ENCODE measurements around the gene PARD6G.

Gene PARD6G

GRCh38 chr18:80192653-80193385 is 54.5 kb downstream of the PARD6G start:
- in situ Hi-C loops (cut with HindIII; ENCODE audit: low sequenced_read_pairs) = no loop called here

DNA sequence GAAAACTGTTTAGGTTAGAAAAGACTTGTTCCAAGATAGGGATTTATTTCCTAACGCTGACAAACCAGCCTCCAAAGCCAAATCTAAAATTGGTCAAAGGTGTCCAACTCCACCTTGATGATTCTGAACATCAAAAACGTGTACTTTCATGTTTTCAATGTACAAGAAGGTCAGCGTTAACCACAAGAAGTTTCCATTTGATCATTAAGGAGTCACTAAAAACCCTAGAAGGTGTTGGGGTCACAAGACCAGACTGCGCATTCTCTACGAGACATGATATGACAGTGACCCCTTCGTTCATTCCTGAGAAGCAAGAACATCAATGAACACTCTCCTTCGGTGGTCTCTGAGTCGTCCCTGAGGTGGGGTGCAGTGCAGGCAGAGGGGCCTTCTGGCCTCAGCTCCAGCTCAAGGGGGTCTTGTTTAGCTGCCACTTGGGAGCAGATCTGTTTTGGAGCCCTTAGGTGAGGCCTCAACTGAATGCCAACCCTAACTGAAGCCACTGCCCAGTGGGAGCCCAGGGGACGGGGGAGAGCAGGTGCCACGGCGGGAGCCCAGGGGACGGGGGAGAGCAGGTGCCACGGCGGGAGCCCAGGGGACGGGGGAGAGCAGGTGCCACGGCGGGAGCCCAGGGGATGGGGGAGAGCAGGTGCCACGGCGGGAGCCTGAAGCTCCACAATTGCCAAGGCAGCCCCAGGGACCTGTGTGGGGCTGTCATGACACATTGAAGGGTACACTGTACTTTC is 55.2 kb downstream of the PARD6G start:
- in situ Hi-C loops (cut with HindIII; ENCODE audit: low sequenced_read_pairs) = no loop called here

GRCh38 chr18:80191264-80191663 is 56.0 kb downstream of the PARD6G start:
- in situ Hi-C loops (cut with HindIII; ENCODE audit: low sequenced_read_pairs) = no loop called here

GRCh38 chr18:80190311-80190710 is 57.0 kb downstream of the PARD6G start:
- in situ Hi-C loops (cut with HindIII; ENCODE audit: low sequenced_read_pairs) = no loop called here

DNA sequence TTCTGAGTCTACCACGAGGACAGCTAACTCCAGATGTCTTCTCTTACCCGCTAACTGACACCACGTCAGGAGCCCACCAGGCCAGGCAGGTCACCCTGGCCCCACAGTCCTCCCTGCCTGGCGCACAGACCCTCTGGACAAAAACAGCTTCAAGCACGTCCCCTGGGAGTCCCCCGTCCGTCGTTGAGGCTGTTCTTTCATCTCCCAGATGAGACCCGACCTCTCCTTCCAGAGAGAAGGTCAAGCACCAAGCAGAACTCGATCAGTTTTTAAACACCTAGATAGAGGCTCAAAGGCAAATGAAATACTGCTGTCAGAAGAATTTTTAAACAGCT is 57.8 kb downstream of the PARD6G start:
- in situ Hi-C loops (cut with HindIII; ENCODE audit: low sequenced_read_pairs) = no loop called here

GRCh38 chr18:80188643-80189530 is 58.4 kb downstream of the PARD6G start:
- in situ Hi-C loops (cut with HindIII; ENCODE audit: low sequenced_read_pairs) = no loop called here

- in situ Hi-C loops (cut with HindIII; ENCODE audit: low sequenced_read_pairs) = no loop called here
These were observed 59.2 kb downstream of the PARD6G start for GRCh38 chr18:80187956-80188642.

- in situ Hi-C loops (cut with HindIII; ENCODE audit: low sequenced_read_pairs) = no loop called here
These were observed 61.8 kb downstream of the PARD6G start for GRCh38 chr18:80185545-80185944.

GRCh38 chr18:80184243-80184772 is 63.0 kb downstream of the PARD6G start:
- in situ Hi-C loops (cut with HindIII; ENCODE audit: low sequenced_read_pairs) = no loop called here

DNA sequence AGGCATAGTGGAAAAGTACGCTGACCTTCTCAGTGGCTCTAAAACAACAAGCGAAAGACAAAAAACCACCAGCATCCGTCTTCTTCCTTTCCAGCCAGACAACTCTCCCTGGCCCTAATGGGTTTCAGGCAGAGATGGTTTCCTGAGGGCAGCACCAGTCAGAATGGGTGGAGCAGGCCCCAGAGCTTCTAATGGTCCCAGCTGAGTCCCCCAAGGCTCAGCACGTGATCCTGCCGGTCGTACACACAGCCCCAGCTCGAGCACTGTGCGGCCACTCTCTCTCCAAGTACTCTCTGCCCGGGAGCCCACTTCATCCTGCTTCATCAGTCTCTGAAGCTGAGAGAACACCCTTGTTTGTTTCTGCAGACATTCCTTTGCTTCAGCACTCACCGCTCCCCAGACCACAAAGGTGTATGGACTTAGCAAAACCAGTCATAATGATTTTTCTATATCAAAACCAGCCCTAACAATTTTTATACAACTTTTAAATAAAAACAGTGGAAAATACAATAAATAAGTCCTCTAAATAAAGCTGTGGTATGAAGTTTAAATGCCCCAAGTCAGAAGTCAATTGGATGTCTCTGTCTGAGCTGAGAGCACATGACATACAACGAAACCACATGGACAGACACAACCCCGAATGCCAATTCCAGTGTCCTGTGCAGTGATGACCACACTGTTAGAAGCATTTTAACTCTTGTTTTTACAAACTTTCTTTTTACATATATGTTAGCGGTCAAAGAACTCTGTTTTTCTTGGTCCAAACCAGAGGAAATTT is 63.9 kb downstream of the PARD6G start:
- in situ Hi-C loops (cut with HindIII; ENCODE audit: low sequenced_read_pairs) = no loop called here

DNA sequence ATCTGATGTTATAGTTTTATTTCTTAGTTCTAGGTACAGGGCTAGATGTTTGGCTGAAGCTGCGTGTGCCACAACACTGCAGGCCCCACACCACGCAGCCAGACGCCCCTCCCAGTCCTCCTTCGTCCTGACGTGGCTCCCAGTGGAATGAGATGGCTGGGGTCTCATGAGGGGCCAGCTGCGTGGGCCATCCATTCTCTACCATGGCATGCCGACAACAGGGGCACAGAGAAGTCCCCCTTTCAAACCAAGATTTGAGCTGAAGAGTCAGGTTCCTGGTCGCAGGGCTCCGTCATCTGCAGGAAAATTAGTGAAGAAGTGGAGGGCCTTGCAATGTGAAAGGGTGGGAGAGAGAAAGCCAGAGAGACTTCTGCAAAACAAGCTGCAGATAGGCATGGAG is 64.5 kb downstream of the PARD6G start:
- in situ Hi-C loops (cut with HindIII; ENCODE audit: low sequenced_read_pairs) = no loop called here

- in situ Hi-C loops (cut with HindIII; ENCODE audit: low sequenced_read_pairs) = no loop called here
These were observed 65.5 kb downstream of the PARD6G start for GRCh38 chr18:80181642-80182461.

DNA sequence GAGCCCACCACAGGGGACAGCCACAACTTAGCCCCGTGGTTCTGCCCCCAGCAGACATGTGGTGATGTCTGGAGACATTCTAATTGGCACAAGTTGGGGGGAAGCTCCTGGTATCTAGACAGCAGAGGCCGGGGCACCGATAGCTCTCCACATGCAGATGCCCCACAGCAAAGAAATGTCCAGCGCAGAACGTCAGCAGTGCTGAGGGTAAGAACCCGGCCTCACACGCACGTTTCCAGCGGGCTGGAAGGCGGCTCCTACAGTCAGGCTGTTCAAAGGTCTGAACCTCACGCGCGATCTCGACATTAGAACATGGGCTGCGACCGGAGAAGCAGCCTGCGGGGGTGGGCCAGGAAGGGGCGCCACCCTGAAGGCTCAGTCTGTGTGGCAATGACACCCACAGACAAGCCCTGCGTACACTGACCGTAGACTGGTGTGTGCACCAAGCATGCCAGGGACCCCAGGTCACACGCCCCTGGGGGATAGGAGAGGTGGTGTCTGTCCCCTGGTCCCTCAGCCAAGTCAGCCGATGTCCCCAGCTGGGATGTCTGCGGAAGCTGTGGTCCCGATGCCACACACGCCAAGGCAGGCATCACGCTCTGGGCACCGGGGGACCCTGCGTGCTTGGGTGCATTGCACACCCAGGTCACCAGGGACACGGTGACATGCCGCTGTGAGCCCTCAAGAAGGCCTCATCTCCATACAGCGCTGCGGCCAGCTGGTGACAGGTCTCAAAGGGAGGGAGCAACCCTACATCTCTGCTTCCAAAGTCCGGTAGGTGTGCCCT is 66.3 kb downstream of the PARD6G start:
- in situ Hi-C loops (cut with HindIII; ENCODE audit: low sequenced_read_pairs) = no loop called here

GRCh38 chr18:80179857-80180558 is 67.3 kb downstream of the PARD6G start:
- in situ Hi-C loops (cut with HindIII; ENCODE audit: low sequenced_read_pairs) = no loop called here

DNA sequence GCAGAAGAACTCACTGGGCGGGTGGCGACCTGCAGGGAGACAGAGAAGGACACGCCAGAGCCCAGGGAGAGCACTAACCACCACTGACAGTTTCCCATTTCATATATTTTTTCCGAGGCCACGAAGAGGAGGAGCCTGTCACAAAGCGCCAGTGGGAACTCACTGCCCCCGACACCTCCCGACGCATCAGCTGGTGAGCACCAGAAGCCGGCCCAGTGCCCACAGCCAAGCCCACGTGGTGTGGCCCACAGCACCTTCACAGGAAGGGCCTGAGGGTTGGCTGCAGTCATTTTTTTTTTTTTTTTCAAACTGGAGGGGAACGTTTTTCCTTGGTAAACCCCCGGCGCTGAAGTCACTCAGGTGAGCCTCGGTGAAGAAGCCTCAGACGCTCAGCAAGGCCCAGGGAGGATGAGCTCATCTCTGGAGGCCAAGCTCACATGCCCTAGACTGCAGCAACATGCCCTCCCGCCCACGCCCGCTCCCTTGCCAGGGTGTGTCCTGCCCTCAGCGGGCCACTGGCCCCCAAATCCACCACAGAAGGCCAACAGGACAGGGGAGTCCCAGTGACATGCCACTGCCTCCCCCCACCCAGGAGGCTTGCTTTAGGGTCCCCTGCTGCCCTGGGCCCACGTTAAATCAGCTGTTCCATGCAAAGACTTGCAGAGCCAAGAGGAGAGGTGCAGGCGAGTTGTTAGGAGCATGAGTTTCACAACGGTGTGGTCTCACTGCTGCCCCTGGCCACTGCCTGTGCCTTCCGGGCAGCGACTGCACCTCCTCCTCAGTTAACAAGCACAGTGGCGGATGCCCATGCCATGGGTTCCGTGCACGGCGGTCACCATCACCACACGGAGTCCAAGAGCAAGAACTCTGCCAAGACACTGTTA is 68.1 kb downstream of the PARD6G start:
- in situ Hi-C loops (cut with HindIII; ENCODE audit: low sequenced_read_pairs) = no loop called here

DNA sequence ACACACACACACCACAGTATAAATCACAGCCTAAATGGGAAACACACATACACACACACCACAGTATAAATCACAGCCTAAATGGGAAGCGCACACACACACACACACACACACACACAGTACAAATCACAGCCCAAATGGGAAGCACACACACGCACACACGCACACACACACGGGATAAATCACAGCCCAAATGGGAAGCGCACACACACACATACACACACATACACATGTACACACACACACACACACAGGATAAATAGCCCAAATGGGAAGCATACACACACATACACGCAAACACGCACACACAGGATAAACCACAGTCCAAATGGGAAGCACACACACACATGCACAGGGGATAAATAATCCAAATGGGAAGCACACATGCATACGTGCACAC is 70.2 kb downstream of the PARD6G start:
- in situ Hi-C loops (cut with HindIII; ENCODE audit: low sequenced_read_pairs) = no loop called here
